Hepatocyte (in vitro differentiated cells): Measurements from ENCODE around the gene NHS. TPM values are rescaled to one million over a fixed set of nuclear protein-coding genes. Genes with fewer than 3 reads are reported as not detected.
"Not testable (repeated sequence)": the region's sequence is repeated elsewhere in the genome, so short reads cannot be mapped to it uniquely, and the experiment has no call there.

ENCODE experiments used
- DNase-seq: peaks from one replicate; pipeline ENCODE4 v3.0.0-alpha.2; 2016; ENCODE audit warnings: low spot score
- H2AFZ ChIP-seq: fragments of 200-600 bp; sonication (generic); 2 replicates; pipeline ENCODE4 v1.6.0; 2016; ENCODE audit warnings: antibody characterized with exemption, mild to moderate bottlenecking
- H3K27ac ChIP-seq: fragments of 200-600 bp; sonication (generic); 2 replicates; pipeline ENCODE4 v1.5.1; 2016; ENCODE audit warnings: mild to moderate bottlenecking
- H3K27me3 ChIP-seq: fragments of 200-600 bp; sonication (generic); 2 replicates; pipeline ENCODE4 v1.6.1; 2016
- H3K36me3 ChIP-seq: fragments of 200-600 bp; sonication (generic); replicated peaks from 2 replicates; pipeline ENCODE4 v1.5.1; 2016; ENCODE audit warnings: low read depth; ENCODE audit not compliant: insufficient read depth
- H3K4me1 ChIP-seq: fragments of 200-600 bp; sonication (generic); 2 replicates; pipeline ENCODE4 v1.5.1; 2016; ENCODE audit warnings: mild to moderate bottlenecking, moderate library complexity; ENCODE audit not compliant: insufficient read depth
- H3K4me2 ChIP-seq: fragments of 200-600 bp; sonication (generic); 2 replicates; pipeline ENCODE4 v1.6.0; 2016
- H3K4me3 ChIP-seq: fragments of 200-600 bp; sonication (generic); 2 replicates; pipeline ENCODE4 v1.5.1; 2016; ENCODE audit warnings: mild to moderate bottlenecking
- H3K79me2 ChIP-seq: fragments of 200-600 bp; sonication (generic); 2 replicates; pipeline ENCODE4 v1.6.0; 2017; ENCODE audit warnings: mild to moderate bottlenecking
- H3K9me2 ChIP-seq: fragments of 200-600 bp; sonication (generic); replicated peaks from 2 replicates; pipeline ENCODE4 v1.6.0; 2017; ENCODE audit warnings: mild to moderate bottlenecking; ENCODE audit not compliant: insufficient read depth
- H3K9me3 ChIP-seq: fragments of 200-600 bp; sonication (generic); 2 replicates; pipeline ENCODE4 v1.5.1; 2016; ENCODE audit warnings: low read depth, mild to moderate bottlenecking
- H4K20me1 ChIP-seq: fragments of 200-600 bp; sonication (generic); 2 replicates; pipeline ENCODE4 v1.6.0; 2016; ENCODE audit warnings: mild to moderate bottlenecking; ENCODE audit not compliant: insufficient read depth, poor library complexity, severe bottlenecking
- EZH2 ChIP-seq: fragments of 200-600 bp; sonication (generic); IDR thresholded peaks from 2 replicates; pipeline ENCODE4 v1.6.1; 2016; ENCODE audit warnings: antibody characterized with exemption, mild to moderate bottlenecking, borderline replicate concordance
- EZH2phosphoT487 ChIP-seq: fragments of 200-600 bp; sonication (generic); IDR thresholded peaks from one replicate; pipeline ENCODE4 v1.6.1; 2018; ENCODE audit warnings: antibody characterized with exemption, mild to moderate bottlenecking, low read depth, moderate library complexity; ENCODE audit not compliant: unreplicated experiment, severe bottlenecking
- WGBS: methylation state at CpG from one replicate; pipeline ENCODE4 v1.1.6; 2016; ENCODE audit warnings: low lambda C conversion rate; ENCODE audit errors: missing lambda C conversion rate; 5-methylcytosine and 5-hydroxymethylcytosine counted together
- polyA plus RNA-seq: library from polyadenylated mRNA; unstranded; fragments of >200 nt; fragmentation: Nextera tagmentation; extraction: Ambion mirVana; gene quantifications from 2 replicates; pipeline ENCODE4 v1.2.1, GENCODE V29; 2016
- total RNA-seq: library from RNA; depleted of rRNA; stranded (reverse); fragments of >200 nt; gene quantifications from 2 replicates; pipeline ENCODE4 v1.2.3, GENCODE V29; 2014
- TF ChIP-seq, protein P1 (sequence below): fragments of 200-600 bp; sonication (generic); IDR thresholded peaks from 2 replicates; pipeline ENCODE4 v1.5.1; 2016; ENCODE audit warnings: antibody characterized with exemption, mild to moderate bottlenecking; ENCODE audit not compliant: poor library complexity

The NHS gene
- total and polyA plus RNA-seq, 2 experiments from 2014 or later = 0.35 to 3.1 TPM

DNA sequence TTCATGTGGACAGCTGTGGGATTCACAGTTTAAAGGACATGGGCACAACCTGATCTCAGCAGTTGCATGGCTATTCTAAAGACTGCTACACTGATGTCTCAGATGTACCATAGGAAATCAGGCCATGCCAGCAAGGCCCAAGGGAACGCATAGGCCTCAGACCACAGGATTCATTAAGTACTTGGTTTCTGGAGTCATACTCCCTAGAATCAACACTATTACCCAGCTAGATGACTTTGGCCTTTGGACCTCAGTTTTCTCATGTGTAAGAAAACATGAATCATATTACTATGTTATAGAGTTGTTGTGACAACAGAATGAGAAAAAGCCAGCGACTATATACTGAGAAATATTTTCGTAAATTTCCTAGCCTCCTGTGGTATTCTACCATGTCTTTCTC is 67.9 kb downstream of the NHS start:
- Histone ChIP-seq H4K20me1 (no peaks in the 10 kb centered on the region), H3K27me3 (no peaks in the 10 kb centered on the region), H3K4me2 (no peak overlapping the region), H3K4me1 (peaks cover 6% of the 10 kb centered on the region), H2AFZ (no peak overlapping the region), H3K9me3 (no peaks in the 10 kb centered on the region), H3K79me2 (no peaks in the 10 kb centered on the region), H3K9me2 (no peaks in the 10 kb centered on the region), H3K4me3 (no peak overlapping the region), H3K27ac (no peak overlapping the region), H3K36me3 (no peaks in the 10 kb centered on the region)
- WGBS = 75% methylated on average over 3 of the region's 3 CpGs
- no peak for TF ChIP-seq EZH2phosphoT487
- no peak for TF ChIP-seq EZH2
- TF ChIP-seq, protein P1, sequence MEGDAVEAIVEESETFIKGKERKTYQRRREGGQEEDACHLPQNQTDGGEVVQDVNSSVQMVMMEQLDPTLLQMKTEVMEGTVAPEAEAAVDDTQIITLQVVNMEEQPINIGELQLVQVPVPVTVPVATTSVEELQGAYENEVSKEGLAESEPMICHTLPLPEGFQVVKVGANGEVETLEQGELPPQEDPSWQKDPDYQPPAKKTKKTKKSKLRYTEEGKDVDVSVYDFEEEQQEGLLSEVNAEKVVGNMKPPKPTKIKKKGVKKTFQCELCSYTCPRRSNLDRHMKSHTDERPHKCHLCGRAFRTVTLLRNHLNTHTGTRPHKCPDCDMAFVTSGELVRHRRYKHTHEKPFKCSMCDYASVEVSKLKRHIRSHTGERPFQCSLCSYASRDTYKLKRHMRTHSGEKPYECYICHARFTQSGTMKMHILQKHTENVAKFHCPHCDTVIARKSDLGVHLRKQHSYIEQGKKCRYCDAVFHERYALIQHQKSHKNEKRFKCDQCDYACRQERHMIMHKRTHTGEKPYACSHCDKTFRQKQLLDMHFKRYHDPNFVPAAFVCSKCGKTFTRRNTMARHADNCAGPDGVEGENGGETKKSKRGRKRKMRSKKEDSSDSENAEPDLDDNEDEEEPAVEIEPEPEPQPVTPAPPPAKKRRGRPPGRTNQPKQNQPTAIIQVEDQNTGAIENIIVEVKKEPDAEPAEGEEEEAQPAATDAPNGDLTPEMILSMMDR = no peak
- peak; percentile 10 for DNase-seq

DNA sequence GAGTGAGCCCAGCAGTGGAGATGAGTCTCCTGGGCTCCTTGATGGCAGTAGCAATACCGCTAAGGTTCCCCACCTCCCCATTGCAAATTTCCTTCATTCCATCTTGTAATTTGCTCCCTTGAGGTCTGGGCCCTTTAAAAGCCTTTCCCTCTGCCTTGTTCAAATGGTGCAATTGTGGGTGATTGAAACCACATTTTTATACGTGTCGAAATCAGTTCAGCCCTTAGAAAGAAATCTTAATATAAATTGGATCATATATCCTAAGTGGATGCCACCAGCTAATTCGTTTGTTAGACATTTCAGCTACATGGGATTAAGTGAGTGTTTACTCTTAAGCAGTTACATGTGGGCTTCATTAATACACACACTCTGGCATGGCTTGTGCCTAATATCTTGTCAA is 68.6 kb downstream of the NHS start:
- Histone ChIP-seq H3K36me3 (no peaks in the 10 kb centered on the region), H3K79me2 (no peaks in the 10 kb centered on the region), H3K27ac (peak overlapping the region; percentile 46), H4K20me1 (no peaks in the 10 kb centered on the region), H3K4me3 (no peak overlapping the region), H3K27me3 (no peaks in the 10 kb centered on the region), H3K9me3 (no peaks in the 10 kb centered on the region), H3K4me2 (no peak overlapping the region), H3K4me1 (peaks cover 10% of the 10 kb centered on the region), H2AFZ (no peak overlapping the region), H3K9me2 (no peaks in the 10 kb centered on the region)
- TF ChIP-seq, protein P1 = no peak
- TF ChIP-seq EZH2phosphoT487 (no peak), EZH2 (no peak)
- 59% methylated on average over 4 of the region's 4 CpGs for WGBS
- no peak for DNase-seq

DNA sequence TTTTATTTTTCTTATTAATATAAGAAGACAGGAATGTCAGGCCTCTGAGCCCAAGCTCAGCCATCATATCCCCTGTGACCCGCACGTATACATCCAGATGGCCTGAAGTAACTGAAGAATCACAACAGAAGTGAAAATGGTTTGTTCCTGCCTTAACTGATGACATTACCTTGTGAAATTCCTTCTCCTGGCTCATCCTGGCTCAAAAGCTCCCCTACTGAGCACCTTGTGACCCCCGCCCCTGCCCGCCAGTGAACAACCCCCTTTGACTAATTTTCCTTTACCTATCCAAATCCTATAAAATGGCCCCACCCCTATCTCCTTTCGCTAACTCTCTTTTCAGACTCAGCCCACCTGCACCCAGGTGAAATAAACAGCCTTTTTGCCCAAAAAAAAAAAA is 71.3 kb downstream of the NHS start:
- H3K9me2 ChIP-seq, H3K27me3 ChIP-seq, H3K36me3 ChIP-seq, H3K79me2 ChIP-seq, H3K4me3 ChIP-seq, H3K27ac ChIP-seq, DNase-seq, H3K9me3 ChIP-seq, H2AFZ ChIP-seq, H3K4me1 ChIP-seq, H4K20me1 ChIP-seq, H3K4me2 ChIP-seq: not testable (repeated sequence)
- WGBS = 88% methylated on average over 5 of the region's 5 CpGs

DNA sequence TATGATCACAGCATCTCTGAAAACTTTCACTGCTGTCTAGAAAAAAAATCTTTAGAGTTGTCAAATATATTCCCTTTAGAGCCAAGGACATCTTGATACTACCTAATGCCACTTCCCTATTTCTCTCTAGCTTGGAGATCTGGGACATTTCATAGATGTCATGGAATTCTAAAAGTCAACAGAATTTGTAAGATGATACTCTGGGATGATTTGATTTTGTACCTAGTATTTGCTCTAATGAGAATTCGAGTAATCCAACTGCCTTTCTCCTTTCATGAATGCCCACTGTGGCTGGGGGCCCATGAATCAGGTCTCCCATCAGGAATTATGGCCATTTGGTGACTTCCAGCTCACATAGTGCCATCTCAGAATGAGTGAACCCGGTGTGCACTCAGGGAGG is 73.2 kb downstream of the NHS start:
- Histone ChIP-seq H3K36me3 (no peaks in the 10 kb centered on the region), H3K79me2 (no peaks in the 10 kb centered on the region), H2AFZ (no peak overlapping the region), H3K4me2 (no peak overlapping the region), H3K4me3 (no peak overlapping the region), H3K4me1 (peaks cover 5% of the 10 kb centered on the region), H3K9me3 (no peaks in the 10 kb centered on the region), H3K9me2 (no peaks in the 10 kb centered on the region), H4K20me1 (no peaks in the 10 kb centered on the region), H3K27ac (peak overlapping the region; percentile 20), H3K27me3 (no peaks in the 10 kb centered on the region)
- WGBS = 28% methylated on average over 2 of the region's 2 CpGs
- TF ChIP-seq EZH2 = no peak
- TF ChIP-seq, protein P1 = no peak
- no peak for TF ChIP-seq EZH2phosphoT487
- no peak for DNase-seq
